K562 (cell line): ENCODE results near the gene POLR3E. TPM values are rescaled to one million over a fixed set of nuclear protein-coding genes. Genes with fewer than 3 reads are reported as not detected.

Experiments used
- ARNT ChIP-seq, 2 experiments: fragments of 450-650 bp; IDR thresholded peaks; 2 replicates each; pipeline ENCODE4 v1.6.1; 2016; ENCODE audit warnings: mild to moderate bottlenecking in 1 of 2
- ATF1 ChIP-seq, 2 experiments: fragments of 450-650 bp in 1 of 2; IDR thresholded peaks; 2 replicates each; pipeline ENCODE4 v1.6.1; 2016; ENCODE audit warnings: missing compliant biosample characterization in 1 of 2, missing genetic modification characterization in 1 of 2
- ATF7 ChIP-seq: fragments of 450-650 bp; IDR thresholded peaks from 2 replicates; pipeline ENCODE4 v1.7.1; 2014; ENCODE audit warnings: mild to moderate bottlenecking, moderate library complexity
- EGR1 ChIP-seq: fragments of 450-650 bp; conservative IDR thresholded peaks from 2 replicates; pipeline ENCODE4 v1.6.1; 2017; ENCODE audit warnings: mild to moderate bottlenecking
- ILF3 ChIP-seq: fragments of 450-650 bp; IDR thresholded peaks from 2 replicates; pipeline ENCODE4 v1.6.1; 2018; ENCODE audit warnings: antibody characterized with exemption, mild to moderate bottlenecking, moderate library complexity, borderline replicate concordance
- IRF2 ChIP-seq: sonication (generic); formaldehyde crosslinking; IDR thresholded peaks from 2 replicates; pipeline ENCODE4 v1.8.1; 2022; ENCODE audit warnings: mild to moderate bottlenecking, missing genetic modification reagents
- LARP7 ChIP-seq: fragments of 450-650 bp; IDR thresholded peaks from 2 replicates; pipeline ENCODE4 v1.6.1; 2016
- MCM5 ChIP-seq: fragments of 450-650 bp; IDR thresholded peaks from 2 replicates; pipeline ENCODE4 v1.6.1; 2016; ENCODE audit warnings: low read depth
- MNT ChIP-seq, 2 experiments: fragments of 450-650 bp; conservative IDR thresholded peaks; 2 replicates each; pipeline ENCODE4 v1.6.1; 2017; ENCODE audit warnings: mild to moderate bottlenecking in 2 of 2, moderate library complexity in 2 of 2
- MTF1 ChIP-seq: fragments of 250-450 bp; sonication (Bioruptor Pico); IDR thresholded peaks from 2 replicates; pipeline ENCODE4 v1.9.0; 2021; ENCODE audit warnings: moderate library complexity, mild to moderate bottlenecking, inconsistent platforms, borderline replicate concordance
- POLR2AphosphoS2 ChIP-seq: IDR thresholded peaks from 2 replicates; pipeline ENCODE4 v1.6.1; 2012; ENCODE audit warnings: low read length, improper control_type of control experiment
- RCOR1 ChIP-seq, 2 experiments: IDR thresholded peaks; 2 replicates each; pipeline ENCODE4 v1.6.1; 2012; ENCODE audit warnings: low read depth in 2 of 2, low read length in 2 of 2, borderline replicate concordance in 1 of 2, improper control_type of control experiment in 1 of 2
- SMARCB1 ChIP-seq: IDR thresholded peaks from 2 replicates; pipeline ENCODE4 v1.6.1; 2011; ENCODE audit warnings: improper control_type of control experiment, low read depth; ENCODE audit not compliant: insufficient read length
- SNAPC5 ChIP-seq: fragments of 250-450 bp; sonication (Bioruptor Pico); IDR thresholded peaks from 2 replicates; pipeline ENCODE4 v1.8.0; 2021; ENCODE audit warnings: moderate library complexity, mild to moderate bottlenecking, inconsistent platforms
- SPI1 ChIP-seq: IDR thresholded peaks from 2 replicates; pipeline ENCODE4 v1.6.1; 2011; ENCODE audit warnings: low read depth, low read length, control low read depth, borderline replicate concordance
- SREBF1 ChIP-seq: fragments of 150-350 bp; IDR thresholded peaks from 2 replicates; pipeline ENCODE4 v1.6.1; 2014; ENCODE audit warnings: antibody characterized with exemption, low read depth, low read length, borderline replicate concordance
- TAL1 ChIP-seq: fragments of 450-650 bp; IDR thresholded peaks from 2 replicates; pipeline ENCODE4 v1.6.1; 2016; ENCODE audit warnings: mild to moderate bottlenecking
- TCF3 ChIP-seq: sonication (generic); formaldehyde crosslinking; IDR thresholded peaks from 2 replicates; pipeline ENCODE4 v1.4.0; 2020; ENCODE audit warnings: mild to moderate bottlenecking, missing genetic modification reagents
- ZBTB2 ChIP-seq: fragments of 450-650 bp; IDR thresholded peaks from 2 replicates; pipeline ENCODE4 v1.6.1; 2016; ENCODE audit warnings: antibody characterized with exemption
- ZC3H4 ChIP-seq: sonication (generic); formaldehyde crosslinking; IDR thresholded peaks from 2 replicates; pipeline ENCODE4 v1.9.0; 2021; ENCODE audit warnings: missing genetic modification reagents, borderline replicate concordance
- ZEB2 ChIP-seq: fragments of 450-650 bp; IDR thresholded peaks from 2 replicates; pipeline ENCODE4 v1.6.1; 2016
- ZKSCAN3 ChIP-seq: fragments of 250-450 bp; sonication (Bioruptor Pico); IDR thresholded peaks from 2 replicates; pipeline ENCODE4 v1.4.0; 2020
- ZNF140 ChIP-seq: fragments of 250-450 bp; sonication (Bioruptor Pico); IDR thresholded peaks from 2 replicates; pipeline ENCODE4 v1.8.0; 2021; ENCODE audit warnings: moderate library complexity, mild to moderate bottlenecking, inconsistent platforms
- ZNF57 ChIP-seq: fragments of 450-650 bp; formaldehyde crosslinking; IDR thresholded peaks from 2 replicates; pipeline ENCODE4 v1.4.0; 2020; ENCODE audit warnings: mild to moderate bottlenecking, moderate library complexity
- ZNF717 ChIP-seq: fragments of 250-450 bp; sonication (Bioruptor Pico); IDR thresholded peaks from 2 replicates; pipeline ENCODE4 v1.5.0; 2021
- polyA plus RNA-seq, 8 experiments: library from polyadenylated mRNA; depleted of rRNA in 4 of 8; stranded (reverse) in 5 of 8; unstranded in 3 of 8; fragments of >200 nt; fragmentation: Nextera tagmentation in 2 of 8; fragmentation: Illumina TruSeq in 1 of 8; extraction: Ambion mirVana in 2 of 8; extraction: Trizol in 1 of 8; gene quantifications; 2 replicates each; pipeline versions ENCODE4 v1.2.1 to v1.2.3, GENCODE V29; 2011 to 2014; ENCODE audit warnings: inconsistent platforms in 1 of 8, missing spikeins in 1 of 8
- total RNA-seq, 7 experiments: library from RNA; depleted of rRNA in 6 of 7; stranded (reverse); fragments of >200 nt in 6 of 7; fragmentation: Illumina TruSeq in 2 of 7; extraction: Trizol in 2 of 7; gene quantifications; 2 replicates each; pipeline versions ENCODE4 v1.2.1 to v1.2.3, GENCODE V29; 2011 to 2021; ENCODE audit warnings: low replicate concordance in 1 of 7
- TF ChIP-seq, protein P1 (sequence below): fragments of 450-650 bp; IDR thresholded peaks from 2 replicates; pipeline ENCODE4 v1.7.0; 2016; ENCODE audit warnings: borderline replicate concordance

Gene POLR3E
- total and polyA plus RNA-seq, 9 of the 15 experiments (the other 6 are each of a cell fraction or from before 2014, with no cell fraction given), result 17.7 to 151 (median 82.6) TPM

DNA sequence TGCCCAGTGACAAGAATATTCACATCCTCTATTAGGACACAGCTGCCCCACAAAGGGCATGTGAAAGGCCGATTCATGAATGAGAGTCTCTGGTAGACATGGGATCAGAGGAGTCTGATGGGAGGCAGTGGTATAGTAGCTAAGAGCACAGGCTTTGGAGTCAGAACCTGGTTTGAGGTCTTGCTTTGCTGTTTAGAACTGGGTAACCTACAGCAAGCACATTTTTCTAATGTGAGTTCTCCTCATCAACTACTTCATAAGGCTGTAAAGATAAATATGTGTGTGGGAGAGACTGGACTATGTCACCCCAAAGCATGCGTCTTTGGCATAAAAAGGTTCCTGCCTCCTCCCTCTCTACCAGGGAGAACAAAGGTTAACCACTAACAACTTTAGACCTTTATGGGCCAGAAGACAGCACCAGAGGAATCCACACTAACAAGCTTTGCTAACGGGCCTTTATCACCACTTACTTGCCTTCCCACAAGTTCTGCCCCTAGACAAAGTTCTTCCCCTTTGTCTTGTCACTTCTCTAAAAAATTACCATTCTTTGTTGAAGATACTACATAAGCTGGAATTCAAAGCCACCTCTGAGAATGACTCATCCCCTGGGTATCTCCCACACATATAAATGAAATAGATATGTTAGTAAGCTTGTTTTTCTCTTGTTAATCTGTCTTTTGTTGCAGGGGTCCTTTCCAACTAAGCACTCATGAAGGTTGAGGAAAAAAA lies 56.1 kb downstream of the POLR3E start (continued):
- peak; percentile 19; the same call in 1 of the 2 replicates for TF ChIP-seq ZBTB2
- peak; percentile 38 for TF ChIP-seq TCF3 (CRISPR knock-in tag)
- no peak for TF ChIP-seq IRF2 (CRISPR knock-in tag)
- no peak for TF ChIP-seq SMARCB1
- no peak for TF ChIP-seq ZNF717 (CRISPR knock-in tag)
- no peak for TF ChIP-seq TAL1
- TF ChIP-seq ARNT (IDR thresholded peaks at IDR 0.05), result no peak
- TF ChIP-seq SREBF1, result no peak
- TF ChIP-seq, protein P1, sequence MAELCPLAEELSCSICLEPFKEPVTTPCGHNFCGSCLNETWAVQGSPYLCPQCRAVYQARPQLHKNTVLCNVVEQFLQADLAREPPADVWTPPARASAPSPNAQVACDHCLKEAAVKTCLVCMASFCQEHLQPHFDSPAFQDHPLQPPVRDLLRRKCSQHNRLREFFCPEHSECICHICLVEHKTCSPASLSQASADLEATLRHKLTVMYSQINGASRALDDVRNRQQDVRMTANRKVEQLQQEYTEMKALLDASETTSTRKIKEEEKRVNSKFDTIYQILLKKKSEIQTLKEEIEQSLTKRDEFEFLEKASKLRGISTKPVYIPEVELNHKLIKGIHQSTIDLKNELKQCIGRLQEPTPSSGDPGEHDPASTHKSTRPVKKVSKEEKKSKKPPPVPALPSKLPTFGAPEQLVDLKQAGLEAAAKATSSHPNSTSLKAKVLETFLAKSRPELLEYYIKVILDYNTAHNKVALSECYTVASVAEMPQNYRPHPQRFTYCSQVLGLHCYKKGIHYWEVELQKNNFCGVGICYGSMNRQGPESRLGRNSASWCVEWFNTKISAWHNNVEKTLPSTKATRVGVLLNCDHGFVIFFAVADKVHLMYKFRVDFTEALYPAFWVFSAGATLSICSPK, result no peak
- no peak for TF ChIP-seq MCM5
- TF ChIP-seq ZKSCAN3 (CRISPR knock-in tag), result no peak
- TF ChIP-seq ZEB2, result no peak
- TF ChIP-seq POLR2AphosphoS2, result no peak
- no peak for TF ChIP-seq LARP7
- peak; percentile 25; the same call in 1 of the 2 replicates for TF ChIP-seq SPI1
- TF ChIP-seq RCOR1 (IDR thresholded peaks at IDR 0.05; ENCODE audit: borderline replicate concordance in 1 of 2, low read depth in 2 of 2, low read length in 2 of 2), result peak in 1 of 2 experiments; percentile 11; a peak in 1 of 4 replicates
- TF ChIP-seq ILF3, result no peak
- no peak for TF ChIP-seq ZNF57 (CRISPR knock-in tag)
- TF ChIP-seq ZC3H4, result no peak
- no peak for TF ChIP-seq EGR1
- TF ChIP-seq ATF1 (CRISPR knock-in tag; IDR thresholded peaks at IDR 0.05), result no peak
- peak; percentile 19; the same call in 1 of the 2 replicates for TF ChIP-seq ATF1 (tag; IDR thresholded peaks at IDR 0.05)
- TF ChIP-seq ATF7, result peak; percentile 26; the same call in 1 of the 2 replicates
- TF ChIP-seq SNAPC5 (CRISPR knock-in tag), result no peak
- TF ChIP-seq MTF1 (CRISPR knock-in tag), result no peak
- peak in 1 of 2 experiments; percentile 37; a peak in 1 of 4 replicates for TF ChIP-seq MNT (conservative IDR thresholded peaks at IDR 0.05)
- TF ChIP-seq ZNF140 (CRISPR knock-in tag), result no peak
